Measurements from ENCODE around the gene CYP26C1.
A peak's percentile ranks its signal among the peaks of the same experiment; 100 is the strongest.

Gene CYP26C1

DNA sequence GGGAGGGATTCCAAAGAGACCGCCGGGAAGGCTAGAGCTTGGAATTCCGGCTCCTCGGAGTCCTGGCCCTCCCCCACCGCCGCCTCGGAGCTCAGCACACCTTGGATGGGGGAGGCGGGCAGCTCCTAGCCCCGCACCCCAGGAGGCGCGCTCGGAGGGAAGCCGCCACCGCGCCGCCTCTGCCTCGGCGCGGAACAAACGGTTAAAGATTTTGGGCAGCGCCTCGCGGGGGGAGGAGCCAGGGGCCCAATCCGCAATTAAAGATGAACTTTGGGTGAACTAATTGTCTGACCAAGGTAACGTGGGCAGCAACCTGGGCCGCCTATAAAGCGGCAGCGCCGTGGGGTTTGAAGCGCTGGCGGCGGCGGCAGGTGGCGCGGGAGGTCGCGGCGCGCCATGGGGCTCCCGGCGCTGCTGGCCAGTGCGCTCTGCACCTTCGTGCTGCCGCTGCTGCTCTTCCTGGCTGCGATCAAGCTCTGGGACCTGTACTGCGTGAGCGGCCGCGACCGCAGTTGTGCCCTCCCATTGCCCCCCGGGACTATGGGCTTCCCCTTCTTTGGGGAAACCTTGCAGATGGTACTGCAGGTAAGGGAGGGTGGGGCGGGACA is 13.0 kb downstream of the CYP26C1 start, which contains the start of gene CYP26A1:
TSS of gene CYP26A1 (plus strand) at position 355 of the 608 bp plus-strand sequence. CDS start at position 397, 42 bp downstream.
- peak within 1 kb of the TSS; percentile 88 for H3K4me3 ChIP-seq (ENCODE audit: low read length, poor library complexity, severe bottlenecking)
- no peaks in the 10 kb centered on the region for H3F3A ChIP-seq (ENCODE audit: low read depth)
- no peaks in the 10 kb centered on the region for H3K9me3 ChIP-seq (ENCODE audit: insufficient read depth, low read depth, low read length)
- peaks cover 13% of the 10 kb centered on the region for H3K4me1 ChIP-seq (ENCODE audit: insufficient read depth, low read length, poor library complexity, severe bottlenecking)
- TF ChIP-seq EZH2phosphoT487 (IDR thresholded peaks at IDR 0.05; ENCODE audit: borderline replicate concordance) = no peak
- TF ChIP-seq, protein P1, sequence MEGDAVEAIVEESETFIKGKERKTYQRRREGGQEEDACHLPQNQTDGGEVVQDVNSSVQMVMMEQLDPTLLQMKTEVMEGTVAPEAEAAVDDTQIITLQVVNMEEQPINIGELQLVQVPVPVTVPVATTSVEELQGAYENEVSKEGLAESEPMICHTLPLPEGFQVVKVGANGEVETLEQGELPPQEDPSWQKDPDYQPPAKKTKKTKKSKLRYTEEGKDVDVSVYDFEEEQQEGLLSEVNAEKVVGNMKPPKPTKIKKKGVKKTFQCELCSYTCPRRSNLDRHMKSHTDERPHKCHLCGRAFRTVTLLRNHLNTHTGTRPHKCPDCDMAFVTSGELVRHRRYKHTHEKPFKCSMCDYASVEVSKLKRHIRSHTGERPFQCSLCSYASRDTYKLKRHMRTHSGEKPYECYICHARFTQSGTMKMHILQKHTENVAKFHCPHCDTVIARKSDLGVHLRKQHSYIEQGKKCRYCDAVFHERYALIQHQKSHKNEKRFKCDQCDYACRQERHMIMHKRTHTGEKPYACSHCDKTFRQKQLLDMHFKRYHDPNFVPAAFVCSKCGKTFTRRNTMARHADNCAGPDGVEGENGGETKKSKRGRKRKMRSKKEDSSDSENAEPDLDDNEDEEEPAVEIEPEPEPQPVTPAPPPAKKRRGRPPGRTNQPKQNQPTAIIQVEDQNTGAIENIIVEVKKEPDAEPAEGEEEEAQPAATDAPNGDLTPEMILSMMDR (conservative IDR thresholded peaks at IDR 0.05; ENCODE audit: low read length) = no peak
- H3K4me2 ChIP-seq (ENCODE audit: low read depth, low read length, poor library complexity, severe bottlenecking) = peak within 1 kb of the TSS; percentile 76
- no peaks in the 10 kb centered on the region for H3K9me2 ChIP-seq (replicated peaks; ENCODE audit: low read depth, low read length)
- H2AFZ ChIP-seq (ENCODE audit: low read length) = peak within 1 kb of the TSS; percentile 99
- peak within 1 kb of the TSS; percentile 76 for H3K9ac ChIP-seq (ENCODE audit: low read depth, low read length, poor library complexity, severe bottlenecking)
- no peaks in the 10 kb centered on the region for H3K36me3 ChIP-seq (ENCODE audit: insufficient read depth, low read length)
- H3K27me3 ChIP-seq (ENCODE audit: insufficient read depth, low read length, poor library complexity, severe bottlenecking) = no peaks in the 10 kb centered on the region
- no peaks in the 10 kb centered on the region for H3K79me2 ChIP-seq (ENCODE audit: insufficient read depth, low read length)
- H4K20me1 ChIP-seq (ENCODE audit: insufficient read depth, low read length, poor library complexity, severe bottlenecking) = no peaks in the 10 kb centered on the region

DNA sequence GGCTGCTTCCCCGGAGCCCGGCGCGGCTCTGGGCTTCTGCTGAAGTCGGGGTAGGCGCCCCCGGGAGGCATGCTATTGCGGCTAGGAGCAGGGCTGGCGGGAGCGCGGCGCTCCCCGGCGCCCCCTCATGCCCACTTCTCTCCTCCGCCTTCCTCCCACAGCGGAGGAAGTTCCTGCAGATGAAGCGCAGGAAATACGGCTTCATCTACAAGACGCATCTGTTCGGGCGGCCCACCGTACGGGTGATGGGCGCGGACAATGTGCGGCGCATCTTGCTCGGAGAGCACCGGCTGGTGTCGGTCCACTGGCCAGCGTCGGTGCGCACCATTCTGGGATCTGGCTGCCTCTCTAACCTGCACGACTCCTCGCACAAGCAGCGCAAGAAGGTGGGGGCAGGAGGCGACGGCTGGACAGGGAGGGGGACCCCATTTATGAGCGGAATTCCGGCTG is 13.6 kb downstream of the CYP26C1 start:
- Histone ChIP-seq H3K9ac (ENCODE audit: low read depth, low read length, poor library complexity, severe bottlenecking) (peak overlapping the region; percentile 76), H3K9me3 (ENCODE audit: insufficient read depth, low read depth, low read length) (no peaks in the 10 kb centered on the region), H2AFZ (ENCODE audit: low read length) (peak overlapping the region; percentile 99), H3F3A (ENCODE audit: low read depth) (no peaks in the 10 kb centered on the region), H4K20me1 (ENCODE audit: insufficient read depth, low read length, poor library complexity, severe bottlenecking) (no peaks in the 10 kb centered on the region), H3K36me3 (ENCODE audit: insufficient read depth, low read length) (no peaks in the 10 kb centered on the region), H3K9me2 (replicated peaks; ENCODE audit: low read depth, low read length) (no peaks in the 10 kb centered on the region), H3K4me1 (ENCODE audit: insufficient read depth, low read length, poor library complexity, severe bottlenecking) (peaks cover 13% of the 10 kb centered on the region), H3K27me3 (ENCODE audit: insufficient read depth, low read length, poor library complexity, severe bottlenecking) (no peaks in the 10 kb centered on the region), H3K4me3 (ENCODE audit: low read length, poor library complexity, severe bottlenecking) (peak overlapping the region; percentile 88), H3K4me2 (ENCODE audit: low read depth, low read length, poor library complexity, severe bottlenecking) (peak overlapping the region; percentile 76), H3K79me2 (ENCODE audit: insufficient read depth, low read length) (no peaks in the 10 kb centered on the region)
- no peak for TF ChIP-seq EZH2phosphoT487 (IDR thresholded peaks at IDR 0.05; ENCODE audit: borderline replicate concordance)
- TF ChIP-seq, protein P1 (conservative IDR thresholded peaks at IDR 0.05; ENCODE audit: low read length) = peak; percentile 47

DNA sequence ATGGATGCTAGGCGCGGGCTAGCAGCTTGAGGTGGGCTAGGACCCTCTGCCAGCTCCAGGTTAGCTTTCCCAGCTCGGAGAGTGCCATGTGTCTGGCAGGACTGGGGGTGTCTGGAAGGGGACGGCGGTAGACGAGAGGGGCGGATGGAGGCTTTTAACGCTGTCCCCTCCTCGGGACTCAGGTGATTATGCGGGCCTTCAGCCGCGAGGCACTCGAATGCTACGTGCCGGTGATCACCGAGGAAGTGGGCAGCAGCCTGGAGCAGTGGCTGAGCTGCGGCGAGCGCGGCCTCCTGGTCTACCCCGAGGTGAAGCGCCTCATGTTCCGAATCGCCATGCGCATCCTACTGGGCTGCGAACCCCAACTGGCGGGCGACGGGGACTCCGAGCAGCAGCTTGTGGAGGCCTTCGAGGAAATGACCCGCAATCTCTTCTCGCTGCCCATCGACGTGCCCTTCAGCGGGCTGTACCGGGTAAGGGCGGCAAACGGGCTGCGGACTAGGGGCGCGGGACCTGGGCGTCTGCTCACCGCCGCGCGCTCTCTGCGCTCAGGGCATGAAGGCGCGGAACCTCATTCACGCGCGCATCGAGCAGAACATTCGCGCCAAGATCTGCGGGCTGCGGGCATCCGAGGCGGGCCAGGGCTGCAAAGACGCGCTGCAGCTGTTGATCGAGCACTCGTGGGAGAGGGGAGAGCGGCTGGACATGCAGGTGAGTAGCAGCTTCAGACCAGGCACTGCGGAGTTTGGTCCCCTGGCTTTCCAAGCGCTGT is 14.2 kb downstream of the CYP26C1 start:
- Histone ChIP-seq H3K4me2 (ENCODE audit: low read depth, low read length, poor library complexity, severe bottlenecking) (peak overlapping the region; percentile 76), H3K4me1 (ENCODE audit: insufficient read depth, low read length, poor library complexity, severe bottlenecking) (peaks cover 13% of the 10 kb centered on the region), H2AFZ (ENCODE audit: low read length) (peak overlapping the region; percentile 99), H3K79me2 (ENCODE audit: insufficient read depth, low read length) (no peaks in the 10 kb centered on the region), H3K9ac (ENCODE audit: low read depth, low read length, poor library complexity, severe bottlenecking) (peak overlapping the region; percentile 76), H3K4me3 (ENCODE audit: low read length, poor library complexity, severe bottlenecking) (peak overlapping the region; percentile 88), H3K36me3 (ENCODE audit: insufficient read depth, low read length) (no peaks in the 10 kb centered on the region), H3K27me3 (ENCODE audit: insufficient read depth, low read length, poor library complexity, severe bottlenecking) (no peaks in the 10 kb centered on the region), H3K9me3 (ENCODE audit: insufficient read depth, low read depth, low read length) (no peaks in the 10 kb centered on the region), H3F3A (ENCODE audit: low read depth) (no peaks in the 10 kb centered on the region), H3K9me2 (replicated peaks; ENCODE audit: low read depth, low read length) (no peaks in the 10 kb centered on the region), H4K20me1 (ENCODE audit: insufficient read depth, low read length, poor library complexity, severe bottlenecking) (no peaks in the 10 kb centered on the region)
- TF ChIP-seq, protein P1 (conservative IDR thresholded peaks at IDR 0.05; ENCODE audit: low read length) = no peak
- no peak for TF ChIP-seq EZH2phosphoT487 (IDR thresholded peaks at IDR 0.05; ENCODE audit: borderline replicate concordance)

All from Loucy (cell line).